Prostate gland (tissue), 1 donor: ENCODE measurements around the gene GRB10.

Experiments used
- POLR2A ChIP-seq: fragments of 450-650 bp; IDR thresholded peaks from one replicate; pipeline ENCODE4 v1.6.1; 2016; ENCODE audit warnings: antibody characterized with exemption, mild to moderate bottlenecking
- POLR2AphosphoS5 ChIP-seq: sonication (generic); formaldehyde crosslinking; IDR thresholded peaks from one replicate; pipeline ENCODE4 v1.6.1; 2017; ENCODE audit warnings: antibody characterized with exemption

- no peak for TF ChIP-seq POLR2A
- TF ChIP-seq POLR2AphosphoS5 = no peak
These were observed 1.3 kb upstream of the GRB10 start for GRCh38 chr7:50783801-50784507.
